Natural killer cell (primary cell): ENCODE measurements around the gene ZNF195. TPM values are rescaled to one million over a fixed set of nuclear protein-coding genes. Genes with fewer than 3 reads are reported as not detected.
A peak's percentile ranks its signal among the peaks of the same experiment; 100 is the strongest.
"Not testable (repeated sequence)": the region's sequence is repeated elsewhere in the genome, so short reads cannot be mapped to it uniquely, and the experiment has no call there.

Experiments
- ATAC-seq, 3 donors: fragments of 150-1000 bp in 2 of 3; fragments of 200-7000 bp in 1 of 3; cut with Tn5 transposase; 1 replicate in 1 of 3; 2 replicates in 2 of 3; pipeline ENCODE4 v1.10.0; 2021; ENCODE audit warnings: mild to moderate bottlenecking in 2 of 3, moderate library complexity in 2 of 3
- DNase-seq, 2 donors: peaks; one replicate each; pipeline versions ENCODE4 v3.0.0 to v3.0.0-alpha.2; 2013 to 2021; ENCODE audit warnings: mixed read lengths in 1 of 2
- H3K27ac ChIP-seq: one replicate; pipeline ENCODE4 v1.5.1; 2013; ENCODE audit warnings: mild to moderate bottlenecking, low read length
- H3K27me3 ChIP-seq: one replicate; pipeline ENCODE4 v1.6.1; 2013; ENCODE audit warnings: low read length; ENCODE audit not compliant: control insufficient read depth, insufficient read depth
- H3K36me3 ChIP-seq: one replicate; pipeline ENCODE4 v1.6.1; 2013; ENCODE audit warnings: low read length; ENCODE audit not compliant: control insufficient read depth, insufficient read depth
- H3K4me1 ChIP-seq: one replicate; pipeline ENCODE4 v1.6.1; 2013; ENCODE audit warnings: low read length; ENCODE audit not compliant: control insufficient read depth, insufficient read depth
- H3K4me3 ChIP-seq: one replicate; pipeline ENCODE4 v1.5.1; 2013; ENCODE audit warnings: low read length
- H3K9me3 ChIP-seq: one replicate; pipeline ENCODE4 v1.6.1; 2013; ENCODE audit warnings: low read length; ENCODE audit not compliant: control insufficient read depth, insufficient read depth
- H3K27ac Mint-ChIP-seq, 2 donors: one replicate each; pipeline ENCODE4 v1.8.0; 2022; ENCODE audit warnings: mild to moderate bottlenecking in 2 of 2, mixed read lengths in 2 of 2, moderate library complexity in 1 of 2
- H3K27me3 Mint-ChIP-seq, 2 donors: one replicate each; pipeline ENCODE4 v1.8.0; 2022; ENCODE audit warnings: low read depth in 2 of 2, mixed read lengths in 2 of 2
- H3K36me3 Mint-ChIP-seq: one replicate; pipeline ENCODE4 v1.8.0; 2022; ENCODE audit warnings: mixed read lengths
- H3K4me1 Mint-ChIP-seq, 2 donors: one replicate each; pipeline ENCODE4 v1.8.0; 2022; ENCODE audit warnings: mixed read lengths in 2 of 2
- H3K4me3 Mint-ChIP-seq: one replicate; pipeline ENCODE4 v1.8.0; 2022; ENCODE audit warnings: mild to moderate bottlenecking, moderate library complexity, mixed read lengths
- H3K9me3 Mint-ChIP-seq, 2 donors: one replicate each; pipeline ENCODE4 v1.8.0; 2022; ENCODE audit warnings: mixed read lengths in 2 of 2
- WGBS: methylation state at CpG from one replicate; pipeline ENCODE4 v1.1.7; 2013; ENCODE audit warnings: missing lambda C conversion rate; ENCODE audit not compliant: insufficient coverage; 5-methylcytosine and 5-hydroxymethylcytosine counted together
- intact Hi-C: fragments of 100-400 bp; cut with micrococcal nuclease; formaldehyde crosslinking; loops from one replicate; pipeline ENCODE4 v1.14.2; 2022
- total RNA-seq, 4 donors: library from RNA; stranded (reverse); fragments of 120-200 nt in 1 of 4; gene quantifications; one replicate each; pipeline versions ENCODE4 v1.2.3 to v1.2.4, GENCODE V29; 2013 to 2022
- TF ChIP-seq, protein P1 (sequence below): fragments of 200-600 bp; IDR thresholded peaks from one replicate; pipeline ENCODE4 v1.8.0; 2022; ENCODE audit warnings: antibody characterized with exemption

ZNF195 gene
- total RNA-seq, 3 donors from 2014 or later (not counting 1 experiment from before 2014, with no cell fraction given), result 24.7 to 44.1 (median 25.9) TPM

DNA sequence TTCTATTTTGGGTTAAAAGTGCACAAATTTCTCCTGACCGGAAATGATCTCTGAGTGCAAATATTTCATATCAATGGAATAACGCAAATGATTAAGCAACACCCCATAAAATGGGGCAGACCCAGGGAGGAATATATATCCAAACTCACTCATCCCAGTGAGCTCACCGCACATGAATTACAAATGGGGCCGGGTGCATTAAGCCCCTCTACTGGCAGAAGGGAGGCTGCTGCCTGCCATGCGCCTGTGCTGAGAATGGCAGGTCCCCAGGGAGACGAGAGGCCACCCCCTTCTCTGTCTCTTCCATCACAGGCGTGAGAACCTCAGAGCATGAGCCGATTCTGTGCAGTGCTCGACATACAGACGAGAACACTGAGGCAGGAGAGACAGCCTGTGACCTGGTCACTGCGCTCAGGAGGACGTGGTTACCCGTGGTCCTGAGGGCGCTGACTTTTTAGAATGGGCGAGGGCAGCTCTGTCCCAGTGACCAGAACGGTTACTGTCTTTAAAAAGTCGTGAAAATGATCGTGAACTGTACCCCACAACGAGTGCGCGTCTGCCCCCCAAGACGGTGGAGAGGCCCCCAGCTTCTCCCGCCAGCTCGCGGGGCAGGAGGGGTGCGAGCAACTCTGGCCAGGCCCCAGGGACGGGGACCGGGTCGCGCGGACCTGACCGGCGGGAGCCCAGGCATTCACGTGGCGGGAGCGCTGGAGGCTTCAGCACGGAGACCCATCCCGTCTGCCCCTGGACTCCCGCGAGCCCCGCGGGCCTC is 42.8 kb upstream of the ZNF195 start:
- H3K27me3 ChIP-seq, ATAC-seq, H3K36me3 ChIP-seq, H3K36me3 Mint-ChIP-seq, H3K9me3 ChIP-seq, H3K9me3 Mint-ChIP-seq, H3K27ac ChIP-seq, H3K27me3 Mint-ChIP-seq, intact Hi-C loops: not testable (repeated sequence)
- Histone ChIP-seq H3K4me1 (peaks cover 11% of the 10 kb centered on the region), H3K4me3 (peak overlapping the region; percentile 92)
- peak in 1 of 2 donors; percentile 55 for DNase-seq
- Mint-ChIP-seq H3K4me3 (peak overlapping the region; percentile 95), H3K4me1 (peaks cover 7 to 15% of the 10 kb centered on the region in 2 donors), H3K27ac (peak overlapping the region; percentile 77 to 90)
- 5% methylated on average over 37 of the region's 42 CpGs for WGBS

DNA sequence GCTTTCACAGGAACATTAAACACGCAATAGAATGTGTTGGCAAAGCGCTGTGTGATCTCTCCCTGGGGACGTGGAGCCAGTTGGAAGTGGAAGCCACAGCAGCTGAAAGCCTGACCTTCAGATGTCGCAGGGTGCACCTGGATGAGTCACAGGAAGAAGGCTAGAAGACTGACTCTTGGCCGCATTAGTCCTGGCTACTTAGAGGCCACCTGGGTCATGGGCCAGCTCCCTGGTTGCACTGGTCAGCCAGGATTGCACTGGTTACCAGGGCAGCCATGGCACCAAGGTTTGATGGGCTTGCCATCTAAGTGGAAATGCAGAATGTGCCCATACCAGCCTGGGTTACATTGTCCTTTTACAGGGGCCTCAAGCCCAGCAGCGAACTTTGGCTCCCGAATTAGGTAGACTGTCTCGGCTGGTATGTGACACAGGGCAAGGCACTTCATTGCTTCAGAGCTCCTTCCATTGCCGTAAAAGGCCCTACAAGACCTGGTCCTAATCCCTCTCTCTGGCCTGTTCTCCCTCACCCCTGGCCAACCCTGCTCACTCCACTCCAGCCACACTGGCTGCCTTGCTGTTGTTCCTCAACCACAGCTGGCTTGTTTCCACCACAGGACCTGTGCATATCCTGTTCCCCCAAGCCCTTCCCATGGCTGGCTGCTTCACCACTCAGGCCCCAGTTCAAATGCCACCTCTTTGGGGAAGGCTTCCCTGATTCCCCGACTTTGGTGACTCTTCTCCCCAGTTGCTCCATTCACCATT is 41.5 kb upstream of the ZNF195 start:
- H3K27me3 Mint-ChIP-seq, intact Hi-C loops, H3K27me3 ChIP-seq, H3K4me3 ChIP-seq, H3K9me3 Mint-ChIP-seq, H3K36me3 ChIP-seq, DNase-seq, H3K27ac Mint-ChIP-seq, H3K36me3 Mint-ChIP-seq, H3K27ac ChIP-seq, ATAC-seq, H3K9me3 ChIP-seq: not testable (repeated sequence)
- WGBS, result 95% methylated on average over 7 of the region's 10 CpGs
- Mint-ChIP-seq H3K4me3 (peak overlapping the region; percentile 40), H3K4me1 (peaks cover 7 to 15% of the 10 kb centered on the region in 2 donors)
- peaks cover 11% of the 10 kb centered on the region for H3K4me1 ChIP-seq

DNA sequence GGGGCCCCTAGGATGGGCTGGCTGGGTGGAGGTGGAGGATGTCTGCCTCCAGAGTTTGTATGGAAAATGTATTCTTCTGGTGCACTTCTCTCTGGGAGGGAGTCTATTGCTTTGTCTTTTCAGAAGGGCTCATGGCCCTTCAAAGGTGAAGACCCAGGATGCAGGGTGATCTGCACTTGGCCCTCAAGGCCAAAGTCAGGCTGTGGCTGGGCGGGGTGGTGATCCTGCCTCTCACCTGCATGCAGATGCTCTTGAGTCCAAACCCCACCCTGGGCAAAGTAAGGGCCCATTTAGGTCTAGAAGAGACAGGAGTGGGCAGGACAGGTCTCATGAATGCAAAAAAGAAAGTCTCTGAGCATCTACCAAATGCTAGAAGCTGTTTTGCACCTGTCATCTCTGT is 40.5 kb upstream of the ZNF195 start:
- H3K36me3 Mint-ChIP-seq, DNase-seq, H3K9me3 ChIP-seq, H3K27ac ChIP-seq, H3K27ac Mint-ChIP-seq, H3K4me3 ChIP-seq, H3K9me3 Mint-ChIP-seq, intact Hi-C loops, H3K27me3 ChIP-seq, H3K36me3 ChIP-seq, H3K4me3 Mint-ChIP-seq, H3K27me3 Mint-ChIP-seq, ATAC-seq: not testable (repeated sequence)
- peaks cover 11% of the 10 kb centered on the region for H3K4me1 ChIP-seq
- H3K4me1 Mint-ChIP-seq, result peaks cover 7 to 15% of the 10 kb centered on the region in 2 donors
- no CpG with 5 or more reads among the region's 1 CpG for WGBS

DNA sequence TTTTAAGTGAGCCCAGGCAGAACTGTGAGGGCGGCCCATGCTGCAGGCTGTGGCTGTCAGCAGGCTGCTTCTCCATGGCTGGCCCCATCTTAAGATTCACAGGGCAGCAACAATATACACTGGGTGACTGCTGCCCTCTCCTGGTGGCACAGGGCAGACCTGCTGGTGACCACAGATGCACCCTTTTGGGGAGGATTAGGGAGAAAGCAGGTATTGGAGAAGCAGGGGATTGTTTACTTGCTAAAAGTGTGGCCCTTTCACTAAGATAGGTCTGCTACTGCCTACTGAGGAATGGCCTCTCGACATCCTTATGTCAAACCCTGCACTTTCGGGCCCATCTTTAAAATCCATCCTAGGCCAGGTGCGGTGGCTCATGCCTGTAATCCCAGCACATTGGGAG is 38.1 kb upstream of the ZNF195 start:
- 76% methylated on average over 4 of the region's 4 CpGs for WGBS
- H3K36me3 Mint-ChIP-seq, H3K27ac ChIP-seq, H3K9me3 ChIP-seq, H3K4me1 ChIP-seq, H3K4me1 Mint-ChIP-seq, H3K27me3 ChIP-seq, H3K4me3 Mint-ChIP-seq, H3K9me3 Mint-ChIP-seq, H3K27ac Mint-ChIP-seq, H3K27me3 Mint-ChIP-seq, H3K36me3 ChIP-seq, H3K4me3 ChIP-seq: not testable (repeated sequence)
- intact Hi-C loops, result loop anchor here (2.0 kb wide), 1 partner anchor 884 kb away; no protein-coding TSS in a partner anchor
- peak; percentile 40 to 73 for DNase-seq
- TF ChIP-seq, protein P1, sequence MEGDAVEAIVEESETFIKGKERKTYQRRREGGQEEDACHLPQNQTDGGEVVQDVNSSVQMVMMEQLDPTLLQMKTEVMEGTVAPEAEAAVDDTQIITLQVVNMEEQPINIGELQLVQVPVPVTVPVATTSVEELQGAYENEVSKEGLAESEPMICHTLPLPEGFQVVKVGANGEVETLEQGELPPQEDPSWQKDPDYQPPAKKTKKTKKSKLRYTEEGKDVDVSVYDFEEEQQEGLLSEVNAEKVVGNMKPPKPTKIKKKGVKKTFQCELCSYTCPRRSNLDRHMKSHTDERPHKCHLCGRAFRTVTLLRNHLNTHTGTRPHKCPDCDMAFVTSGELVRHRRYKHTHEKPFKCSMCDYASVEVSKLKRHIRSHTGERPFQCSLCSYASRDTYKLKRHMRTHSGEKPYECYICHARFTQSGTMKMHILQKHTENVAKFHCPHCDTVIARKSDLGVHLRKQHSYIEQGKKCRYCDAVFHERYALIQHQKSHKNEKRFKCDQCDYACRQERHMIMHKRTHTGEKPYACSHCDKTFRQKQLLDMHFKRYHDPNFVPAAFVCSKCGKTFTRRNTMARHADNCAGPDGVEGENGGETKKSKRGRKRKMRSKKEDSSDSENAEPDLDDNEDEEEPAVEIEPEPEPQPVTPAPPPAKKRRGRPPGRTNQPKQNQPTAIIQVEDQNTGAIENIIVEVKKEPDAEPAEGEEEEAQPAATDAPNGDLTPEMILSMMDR, result peak; percentile 30
- peak in 1 of 3 donors; percentile 37 for ATAC-seq

DNA sequence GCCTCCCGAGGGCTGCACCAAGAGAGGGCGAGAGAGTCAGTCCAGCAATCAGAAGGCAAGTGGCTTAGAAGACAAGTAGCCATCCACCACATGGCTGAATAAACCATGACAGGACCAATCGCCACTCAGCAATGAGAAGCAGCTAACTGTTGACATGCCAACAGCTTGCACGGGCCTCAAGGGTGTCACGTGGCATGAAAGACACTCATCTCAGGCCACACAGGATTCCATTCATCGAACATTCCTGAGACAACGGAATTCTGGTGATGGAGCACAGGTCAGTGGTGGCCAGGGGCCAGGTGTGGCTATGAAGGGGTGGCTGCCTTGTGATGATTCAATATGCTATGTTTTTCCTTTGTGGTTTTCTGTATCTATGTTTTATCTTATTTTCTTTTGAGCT is 36.4 kb upstream of the ZNF195 start:
- 100% methylated on average over 1 of the region's 7 CpGs for WGBS
- not testable (repeated sequence) for H3K27me3 Mint-ChIP-seq

DNA sequence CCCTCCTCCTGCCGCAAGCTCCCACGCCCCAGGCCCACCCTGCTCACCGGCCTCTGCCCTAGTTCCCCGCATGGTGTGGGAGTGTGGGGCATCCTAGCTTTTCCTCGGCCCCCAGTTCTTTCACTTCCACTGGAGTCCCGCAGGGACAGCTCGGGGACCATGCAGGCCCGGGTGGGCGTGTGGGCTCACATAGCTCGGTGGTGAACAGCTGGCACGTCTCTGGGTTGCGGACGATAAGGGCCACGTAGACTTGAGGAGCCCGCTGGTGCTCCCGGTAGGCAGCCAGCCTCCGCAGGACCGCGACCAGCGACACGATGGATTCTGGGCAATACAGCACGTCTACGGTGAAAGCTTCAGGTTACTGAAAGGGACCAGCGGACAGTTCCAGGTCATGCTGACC is 34.7 kb upstream of the ZNF195 start:
- H3K27ac ChIP-seq, DNase-seq, H3K27me3 Mint-ChIP-seq, H3K36me3 Mint-ChIP-seq, H3K4me1 Mint-ChIP-seq, H3K9me3 ChIP-seq, H3K4me3 ChIP-seq, H3K4me3 Mint-ChIP-seq, H3K27ac Mint-ChIP-seq, H3K9me3 Mint-ChIP-seq, H3K4me1 ChIP-seq, H3K27me3 ChIP-seq, intact Hi-C loops, ATAC-seq, H3K36me3 ChIP-seq: not testable (repeated sequence)
- WGBS, result 95% methylated on average over 21 of the region's 24 CpGs

More for the DNA sequence above, 36.4 kb upstream of the ZNF195 start:
- H3K36me3 Mint-ChIP-seq, intact Hi-C loops, H3K36me3 ChIP-seq, H3K4me3 Mint-ChIP-seq, H3K27ac Mint-ChIP-seq, H3K27me3 ChIP-seq, DNase-seq, ATAC-seq, H3K9me3 ChIP-seq, H3K9me3 Mint-ChIP-seq, H3K27ac ChIP-seq, H3K4me1 ChIP-seq, H3K4me1 Mint-ChIP-seq, H3K4me3 ChIP-seq: not testable (repeated sequence)
